ENCODE results near the gene YTHDC1.

The YTHDC1 gene

GRCh38 chr4:68352791-68353190 lies 2.9 kb upstream of the YTHDC1 start:
- no peak for DNase-seq

- DNase-seq, result no peak
Observed at GRCh38 chr4:68349279-68349648, 626 bp downstream of the YTHDC1 start.

- no peak for DNase-seq
Observed at GRCh38 chr4:68348577-68348976, 1.3 kb downstream of the YTHDC1 start.

GRCh38 chr4:68347845-68348244 lies 2.0 kb downstream of the YTHDC1 start:
- DNase-seq, result no peak

- DNase-seq, result no peak
Observed at GRCh38 chr4:68346461-68346860, 3.4 kb downstream of the YTHDC1 start.

GRCh38 chr4:68344785-68345184 lies 5.1 kb downstream of the YTHDC1 start:
- DNase-seq, result no peak

GRCh38 chr4:68344049-68344448 lies 5.8 kb downstream of the YTHDC1 start:
- DNase-seq, result no peak

- DNase-seq, result no peak
Observed at GRCh38 chr4:68342134-68342533, 7.8 kb downstream of the YTHDC1 start.

- DNase-seq, result no peak
Observed at GRCh38 chr4:68338625-68339024, 11.3 kb downstream of the YTHDC1 start.

GRCh38 chr4:68337522-68337921 lies 12.4 kb downstream of the YTHDC1 start:
- DNase-seq, result no peak

- DNase-seq, result no peak
Observed at GRCh38 chr4:68337004-68337403, 12.9 kb downstream of the YTHDC1 start.

GRCh38 chr4:68336530-68336929 lies 13.4 kb downstream of the YTHDC1 start:
- no peak for DNase-seq

- DNase-seq, result no peak
Observed at GRCh38 chr4:68326141-68326540, 23.7 kb downstream of the YTHDC1 start.

GRCh38 chr4:68324519-68325262 lies 25.2 kb downstream of the YTHDC1 start:
- no peak for DNase-seq

- no peak for DNase-seq
Observed at GRCh38 chr4:68319040-68319439, 30.9 kb downstream of the YTHDC1 start.

- DNase-seq, result no peak
Observed at GRCh38 chr4:68316193-68316969, 33.5 kb downstream of the YTHDC1 start.

- DNase-seq, result no peak
Observed at GRCh38 chr4:68310651-68311247, 39.1 kb downstream of the YTHDC1 start.

GRCh38 chr4:68304731-68305130 lies 45.2 kb downstream of the YTHDC1 start:
- no peak for DNase-seq

GRCh38 chr4:68299492-68300457 lies 50.1 kb downstream of the YTHDC1 start:
- no peak for DNase-seq

GRCh38 chr4:68297137-68297536 lies 52.8 kb downstream of the YTHDC1 start:
- DNase-seq, result no peak

GRCh38 chr4:68291256-68291655 lies 58.6 kb downstream of the YTHDC1 start:
- DNase-seq, result no peak

GRCh38 chr4:68288393-68288740 lies 61.5 kb downstream of the YTHDC1 start:
- no peak for DNase-seq
